Bronchial epithelial cell (primary cell): ENCODE data around the gene SMC6. TPM values are rescaled to one million over a fixed set of nuclear protein-coding genes. Genes with fewer than 3 reads are reported as not detected.
A peak's percentile ranks its signal among the peaks of the same experiment; 100 is the strongest.

Source experiments
- DNase-seq: peaks from one replicate; pipeline ENCODE4 v3.0.0-alpha.2; 2010; ENCODE audit warnings: low read depth
- FAIRE-seq: peaks from 2 replicates; lab custom pipeline; 2011; peaks lifted over from hg19 to GRCh38; lab: Jason Lieb, UNC
- H3K27me3 ChIP-seq: 2 replicates; pipeline ENCODE4 v1.5.1; 2011; ENCODE audit warnings: low read length; ENCODE audit not compliant: control insufficient read depth, insufficient read depth
- H3K36me3 ChIP-seq: 2 replicates; pipeline ENCODE4 v1.5.1; 2011; ENCODE audit warnings: low read length; ENCODE audit not compliant: control insufficient read depth, insufficient read depth
- H3K4me3 ChIP-seq: 2 replicates; pipeline ENCODE4 v1.5.1; 2011; ENCODE audit warnings: mild to moderate bottlenecking, low read depth, low read length, control low read depth
- total RNA-seq: library from RNA; depleted of rRNA; stranded (reverse); fragments of >200 nt; gene quantifications from 2 replicates; pipeline ENCODE4 v1.2.1, GENCODE V29; 2014
- TF ChIP-seq, protein P1 (sequence below): IDR thresholded peaks from 2 replicates; pipeline ENCODE4 v1.5.1; 2011; ENCODE audit warnings: mild to moderate bottlenecking, moderate library complexity, low read length, control low read depth, inconsistent platforms; ENCODE audit not compliant: insufficient read depth, severe bottlenecking

Gene SMC6
- total RNA-seq, 1 donor from 2014 or later = 20.5 TPM

DNA sequence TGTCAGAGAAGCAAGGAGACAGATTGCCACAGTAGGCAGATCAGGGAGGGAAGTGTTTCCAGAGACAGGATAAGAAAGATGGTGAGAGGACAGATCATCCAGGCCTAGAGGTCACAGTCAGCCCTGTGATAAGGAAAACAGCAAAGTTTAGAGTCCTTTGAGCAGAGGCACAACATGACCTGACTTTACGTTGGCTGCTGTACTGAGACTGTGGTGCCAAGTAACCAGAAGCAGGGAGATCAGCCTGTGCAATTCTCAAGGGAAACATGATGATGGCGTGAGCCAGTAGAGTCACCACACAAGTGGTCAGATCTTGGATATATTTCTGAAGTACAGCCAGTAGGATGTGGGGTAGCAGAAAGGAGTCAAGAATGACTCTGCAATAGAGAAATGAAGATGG is 43.7 kb downstream of the SMC6 start:
- Histone ChIP-seq H3K4me3 (no peak overlapping the region), H3K36me3 (peaks cover 7% of the 10 kb centered on the region), H3K27me3 (no peaks in the 10 kb centered on the region)
- TF ChIP-seq, protein P1, sequence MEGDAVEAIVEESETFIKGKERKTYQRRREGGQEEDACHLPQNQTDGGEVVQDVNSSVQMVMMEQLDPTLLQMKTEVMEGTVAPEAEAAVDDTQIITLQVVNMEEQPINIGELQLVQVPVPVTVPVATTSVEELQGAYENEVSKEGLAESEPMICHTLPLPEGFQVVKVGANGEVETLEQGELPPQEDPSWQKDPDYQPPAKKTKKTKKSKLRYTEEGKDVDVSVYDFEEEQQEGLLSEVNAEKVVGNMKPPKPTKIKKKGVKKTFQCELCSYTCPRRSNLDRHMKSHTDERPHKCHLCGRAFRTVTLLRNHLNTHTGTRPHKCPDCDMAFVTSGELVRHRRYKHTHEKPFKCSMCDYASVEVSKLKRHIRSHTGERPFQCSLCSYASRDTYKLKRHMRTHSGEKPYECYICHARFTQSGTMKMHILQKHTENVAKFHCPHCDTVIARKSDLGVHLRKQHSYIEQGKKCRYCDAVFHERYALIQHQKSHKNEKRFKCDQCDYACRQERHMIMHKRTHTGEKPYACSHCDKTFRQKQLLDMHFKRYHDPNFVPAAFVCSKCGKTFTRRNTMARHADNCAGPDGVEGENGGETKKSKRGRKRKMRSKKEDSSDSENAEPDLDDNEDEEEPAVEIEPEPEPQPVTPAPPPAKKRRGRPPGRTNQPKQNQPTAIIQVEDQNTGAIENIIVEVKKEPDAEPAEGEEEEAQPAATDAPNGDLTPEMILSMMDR = no peak
- DNase-seq (no peak), FAIRE-seq (peak; percentile 28)

DNA sequence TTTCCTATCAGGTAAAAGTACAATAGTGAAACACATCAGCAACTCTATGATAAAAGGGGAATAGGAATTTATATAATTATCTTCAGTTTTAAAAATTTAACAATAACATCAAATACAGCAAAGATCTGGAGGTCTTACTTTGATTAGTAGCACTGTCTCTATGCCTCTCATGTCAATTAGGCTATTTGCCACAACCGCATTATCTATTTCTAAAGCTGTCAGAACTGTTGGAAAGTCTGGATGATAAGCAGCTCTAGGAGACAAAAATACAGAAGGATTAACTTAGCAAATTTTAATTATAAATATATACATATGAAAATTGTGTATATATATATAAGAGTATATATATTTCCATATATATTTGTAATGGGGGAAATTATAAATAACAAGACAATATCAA is 45.1 kb downstream of the SMC6 start:
- no peak for FAIRE-seq
- no peaks in the 10 kb centered on the region for H3K27me3 ChIP-seq
- TF ChIP-seq, protein P1 = no peak
- no peak overlapping the region for H3K4me3 ChIP-seq
- no peak for DNase-seq
- peaks cover 6% of the 10 kb centered on the region for H3K36me3 ChIP-seq

DNA sequence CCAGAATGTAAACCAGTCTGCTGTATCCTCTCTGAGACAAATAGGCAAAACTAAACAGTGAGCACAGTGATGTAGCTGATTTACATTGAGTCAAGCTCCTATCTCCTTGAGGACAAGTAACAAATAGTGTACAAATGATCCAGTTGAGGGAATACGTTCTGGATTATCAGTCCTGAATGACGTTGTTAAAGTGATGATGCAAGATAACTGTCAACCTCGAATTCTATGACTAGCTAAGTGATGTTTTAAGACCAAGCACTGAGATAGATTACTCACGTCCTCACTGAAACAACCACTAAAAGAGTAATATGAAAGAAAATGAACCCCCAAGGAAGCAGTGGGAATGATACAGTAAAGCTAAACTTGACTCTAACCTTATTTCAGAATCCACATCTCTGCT is 46.8 kb downstream of the SMC6 start:
- Histone ChIP-seq H3K36me3 (peaks cover 6% of the 10 kb centered on the region), H3K27me3 (no peaks in the 10 kb centered on the region), H3K4me3 (no peak overlapping the region)
- TF ChIP-seq, protein P1 = no peak
- DNase-seq (no peak), FAIRE-seq (no peak)

DNA sequence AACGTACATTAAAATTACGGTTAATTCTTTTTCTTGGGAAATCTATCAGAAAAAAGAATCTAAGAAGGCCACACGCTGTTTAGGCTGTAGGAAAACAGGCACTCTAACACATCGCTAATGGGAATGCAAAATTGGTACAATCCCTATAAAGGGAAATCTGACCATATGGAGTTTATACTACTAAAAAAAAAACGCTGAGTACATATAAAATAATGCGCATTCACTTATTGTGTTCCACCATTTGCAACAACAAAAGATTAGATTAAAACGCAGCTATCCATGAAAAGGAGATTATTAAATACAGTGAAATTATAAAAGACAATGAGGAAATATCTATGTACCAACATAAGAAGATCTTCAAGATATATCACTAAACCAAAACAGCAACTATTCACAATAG is 62.8 kb downstream of the SMC6 start:
- TF ChIP-seq, protein P1 = no peak
- DNase-seq (no peak), FAIRE-seq (no peak)
- Histone ChIP-seq H3K27me3 (no peaks in the 10 kb centered on the region), H3K4me3 (no peak overlapping the region), H3K36me3 (peaks cover 5% of the 10 kb centered on the region)

DNA sequence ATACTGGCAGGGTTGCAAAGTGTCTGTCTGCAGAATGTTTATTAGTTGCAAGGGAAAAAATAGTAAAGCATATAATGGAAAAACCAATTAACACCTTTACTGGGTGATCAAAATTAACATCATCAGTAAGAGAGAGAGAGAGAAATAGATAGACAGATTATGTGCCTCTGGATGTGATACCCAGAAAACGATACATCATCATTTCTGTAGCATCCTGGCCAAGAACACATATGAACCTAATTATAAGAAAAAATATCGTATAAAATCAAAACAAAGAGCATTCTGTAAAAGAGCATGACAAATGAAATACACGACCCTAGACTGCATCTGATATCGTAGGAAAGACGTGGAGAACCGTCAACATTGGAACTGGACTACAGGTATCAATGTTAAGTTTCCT is 64.6 kb downstream of the SMC6 start:
- Histone ChIP-seq H3K4me3 (no peak overlapping the region), H3K36me3 (peaks cover 4% of the 10 kb centered on the region), H3K27me3 (no peaks in the 10 kb centered on the region)
- no peak for FAIRE-seq
- TF ChIP-seq, protein P1 = no peak
- no peak for DNase-seq

DNA sequence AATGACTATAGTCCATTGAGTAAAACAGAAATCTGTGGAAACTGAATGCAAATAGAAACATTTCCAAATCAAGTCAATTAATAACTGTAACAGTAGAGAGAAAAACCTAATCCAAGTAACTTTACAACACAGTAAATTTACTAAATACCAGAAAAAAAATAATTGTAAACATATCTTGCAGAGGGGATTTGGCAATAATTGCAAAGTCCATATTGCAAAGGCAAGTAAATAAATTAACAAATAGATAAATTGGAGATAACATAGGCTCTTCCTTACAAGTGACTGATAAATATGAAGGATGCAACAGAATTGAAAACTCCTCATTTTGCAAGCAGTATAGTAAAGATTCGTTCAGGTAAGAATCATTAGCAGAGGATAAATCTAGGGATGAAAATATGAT is 65.0 kb downstream of the SMC6 start:
- TF ChIP-seq, protein P1 = no peak
- no peaks in the 10 kb centered on the region for H3K27me3 ChIP-seq
- H3K4me3 ChIP-seq = no peak overlapping the region
- peaks cover 4% of the 10 kb centered on the region for H3K36me3 ChIP-seq
- no peak for DNase-seq
- no peak for FAIRE-seq
